ENCODE measurements around the gene SLC44A3. TPM values are rescaled to one million over a fixed set of nuclear protein-coding genes. Genes with fewer than 3 reads are reported as not detected.

SLC44A3 gene
- polyA plus RNA-seq, 1 of the 3 experiments (the other 2 are of a cell fraction) = 2.6 TPM

- Histone ChIP-seq H3K4me1 (ENCODE audit: control insufficient read depth in 1 of 2, insufficient read depth in 2 of 2, low read depth in 1 of 2, low read length in 1 of 2) (peaks cover 24 to 36% of the 10 kb centered on the region in 2 experiments; a peak in 3 of 4 replicates), H2AFZ (ENCODE audit: low read depth) (no peak overlapping the region), H4K20me1 (ENCODE audit: insufficient read depth) (peaks cover 100% of the 10 kb centered on the region), H3K9me3 (no peaks in the 10 kb centered on the region), H3K79me2 (ENCODE audit: insufficient read depth) (peaks cover 100% of the 10 kb centered on the region), H3K27me3 (ENCODE audit: insufficient read depth) (no peaks in the 10 kb centered on the region), H3K4me3 (ENCODE audit: low read depth in 2 of 2, low read length in 1 of 2) (no peak overlapping the region), H3K36me3 (replicated peaks in 1 of 2; ENCODE audit: control insufficient read depth in 1 of 2, insufficient read depth in 2 of 2, low read length in 1 of 2) (peaks cover 18 to 33% of the 10 kb centered on the region in 2 experiments), H3K9ac (no peak overlapping the region), H3K9me2 (no peaks in the 10 kb centered on the region), H3F3A (replicated peaks; ENCODE audit: insufficient read depth) (peaks cover 7% of the 10 kb centered on the region), H3K4me2 (no peak overlapping the region), H3K27ac (ENCODE audit: low read depth in 2 of 2, low read length in 1 of 2) (no peak overlapping the region; a peak in 1 of 4 replicates)
- ChIA-PET CTCF (interaction anchor here (1.0 to 2.2 kb wide), 7 partner anchors 9 to 134 kb away, joined by 3 to 18 read pairs (median 5); no protein-coding TSS in a partner anchor), POLR2A (interaction anchor here (0.9 kb wide), 1 partner anchor 10 kb away, joined by 5 read pairs; no protein-coding TSS in a partner anchor)
- WGBS (ENCODE audit: low lambda C conversion rate) = 77% methylated on average over 2 of the region's 2 CpGs
- TF ChIP-seq, protein P1, sequence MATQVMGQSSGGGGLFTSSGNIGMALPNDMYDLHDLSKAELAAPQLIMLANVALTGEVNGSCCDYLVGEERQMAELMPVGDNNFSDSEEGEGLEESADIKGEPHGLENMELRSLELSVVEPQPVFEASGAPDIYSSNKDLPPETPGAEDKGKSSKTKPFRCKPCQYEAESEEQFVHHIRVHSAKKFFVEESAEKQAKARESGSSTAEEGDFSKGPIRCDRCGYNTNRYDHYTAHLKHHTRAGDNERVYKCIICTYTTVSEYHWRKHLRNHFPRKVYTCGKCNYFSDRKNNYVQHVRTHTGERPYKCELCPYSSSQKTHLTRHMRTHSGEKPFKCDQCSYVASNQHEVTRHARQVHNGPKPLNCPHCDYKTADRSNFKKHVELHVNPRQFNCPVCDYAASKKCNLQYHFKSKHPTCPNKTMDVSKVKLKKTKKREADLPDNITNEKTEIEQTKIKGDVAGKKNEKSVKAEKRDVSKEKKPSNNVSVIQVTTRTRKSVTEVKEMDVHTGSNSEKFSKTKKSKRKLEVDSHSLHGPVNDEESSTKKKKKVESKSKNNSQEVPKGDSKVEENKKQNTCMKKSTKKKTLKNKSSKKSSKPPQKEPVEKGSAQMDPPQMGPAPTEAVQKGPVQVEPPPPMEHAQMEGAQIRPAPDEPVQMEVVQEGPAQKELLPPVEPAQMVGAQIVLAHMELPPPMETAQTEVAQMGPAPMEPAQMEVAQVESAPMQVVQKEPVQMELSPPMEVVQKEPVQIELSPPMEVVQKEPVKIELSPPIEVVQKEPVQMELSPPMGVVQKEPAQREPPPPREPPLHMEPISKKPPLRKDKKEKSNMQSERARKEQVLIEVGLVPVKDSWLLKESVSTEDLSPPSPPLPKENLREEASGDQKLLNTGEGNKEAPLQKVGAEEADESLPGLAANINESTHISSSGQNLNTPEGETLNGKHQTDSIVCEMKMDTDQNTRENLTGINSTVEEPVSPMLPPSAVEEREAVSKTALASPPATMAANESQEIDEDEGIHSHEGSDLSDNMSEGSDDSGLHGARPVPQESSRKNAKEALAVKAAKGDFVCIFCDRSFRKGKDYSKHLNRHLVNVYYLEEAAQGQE (IDR thresholded peaks at IDR 0.05; ENCODE audit: low read depth, low read length) = no peak
- no peak for TF ChIP-seq ELF1 (IDR thresholded peaks at IDR 0.05)
- TF ChIP-seq EZH2phosphoT487 (IDR thresholded peaks at IDR 0.05; ENCODE audit: borderline replicate concordance, low read depth) = no peak
- TF ChIP-seq, protein P2, sequence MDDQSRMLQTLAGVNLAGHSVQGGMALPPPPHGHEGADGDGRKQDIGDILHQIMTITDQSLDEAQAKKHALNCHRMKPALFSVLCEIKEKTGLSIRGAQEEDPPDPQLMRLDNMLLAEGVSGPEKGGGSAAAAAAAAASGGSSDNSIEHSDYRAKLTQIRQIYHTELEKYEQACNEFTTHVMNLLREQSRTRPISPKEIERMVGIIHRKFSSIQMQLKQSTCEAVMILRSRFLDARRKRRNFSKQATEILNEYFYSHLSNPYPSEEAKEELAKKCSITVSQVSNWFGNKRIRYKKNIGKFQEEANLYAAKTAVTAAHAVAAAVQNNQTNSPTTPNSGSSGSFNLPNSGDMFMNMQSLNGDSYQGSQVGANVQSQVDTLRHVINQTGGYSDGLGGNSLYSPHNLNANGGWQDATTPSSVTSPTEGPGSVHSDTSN (IDR thresholded peaks at IDR 0.05) = no peak
- TF ChIP-seq FOXJ3 (CRISPR knock-in tag; IDR thresholded peaks at IDR 0.05) = no peak
- no peak for TF ChIP-seq TCF12 (IDR thresholded peaks at IDR 0.05)
- TF ChIP-seq MEF2A (IDR thresholded peaks at IDR 0.05; ENCODE audit: borderline replicate concordance, low read depth) = no peak
- TF ChIP-seq, protein P3, sequence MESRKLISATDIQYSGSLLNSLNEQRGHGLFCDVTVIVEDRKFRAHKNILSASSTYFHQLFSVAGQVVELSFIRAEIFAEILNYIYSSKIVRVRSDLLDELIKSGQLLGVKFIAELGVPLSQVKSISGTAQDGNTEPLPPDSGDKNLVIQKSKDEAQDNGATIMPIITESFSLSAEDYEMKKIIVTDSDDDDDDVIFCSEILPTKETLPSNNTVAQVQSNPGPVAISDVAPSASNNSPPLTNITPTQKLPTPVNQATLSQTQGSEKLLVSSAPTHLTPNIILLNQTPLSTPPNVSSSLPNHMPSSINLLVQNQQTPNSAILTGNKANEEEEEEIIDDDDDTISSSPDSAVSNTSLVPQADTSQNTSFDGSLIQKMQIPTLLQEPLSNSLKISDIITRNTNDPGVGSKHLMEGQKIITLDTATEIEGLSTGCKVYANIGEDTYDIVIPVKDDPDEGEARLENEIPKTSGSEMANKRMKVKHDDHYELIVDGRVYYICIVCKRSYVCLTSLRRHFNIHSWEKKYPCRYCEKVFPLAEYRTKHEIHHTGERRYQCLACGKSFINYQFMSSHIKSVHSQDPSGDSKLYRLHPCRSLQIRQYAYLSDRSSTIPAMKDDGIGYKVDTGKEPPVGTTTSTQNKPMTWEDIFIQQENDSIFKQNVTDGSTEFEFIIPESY (IDR thresholded peaks at IDR 0.05; ENCODE audit: borderline replicate concordance, low read depth) = no peak
- TF ChIP-seq GATA2 (CRISPR knock-in tag; IDR thresholded peaks at IDR 0.05) = no peak
- no peak for TF ChIP-seq FOXM1 (IDR thresholded peaks at IDR 0.05; ENCODE audit: low read depth)
- no peak for TF ChIP-seq MXI1 (IDR thresholded peaks at IDR 0.05; ENCODE audit: low read depth, low read length)
- TF ChIP-seq EP300 (IDR thresholded peaks at IDR 0.05; ENCODE audit: borderline replicate concordance in 1 of 2, low read depth in 1 of 2, low read length in 1 of 2) = no peak
- TF ChIP-seq TAF1 (IDR thresholded peaks at IDR 0.05; ENCODE audit: borderline replicate concordance, low read depth, low read length) = no peak
- TF ChIP-seq SMC3 (IDR thresholded peaks at IDR 0.05; ENCODE audit: low read depth, low read length) = no peak
- no peak for TF ChIP-seq NFIC (IDR thresholded peaks at IDR 0.05; ENCODE audit: borderline replicate concordance)
- TF ChIP-seq POLR2AphosphoS5 (IDR thresholded peaks at IDR 0.05; ENCODE audit: low read depth, low read length) = no peak
- TF ChIP-seq JUND (IDR thresholded peaks at IDR 0.05) = no peak
- TF ChIP-seq CHD2 (IDR thresholded peaks at IDR 0.05; ENCODE audit: low read length, partially characterized antibody) = no peak
- DNase-seq = no peak
Observed at GRCh38 chr1:94908965-94909364, 88.8 kb downstream of the SLC44A3 start.

Data from SK-N-SH (cell line).